ENCODE measurements around the gene PRLR. TPM values are rescaled to one million over a fixed set of nuclear protein-coding genes. Genes with fewer than 3 reads are reported as not detected.

Gene PRLR
- total RNA-seq, 2 experiments from 2014 or later, result not detected

- Mint-ChIP-seq H3K27ac (no peak overlapping the region), H3K9me3 (ENCODE audit: insufficient read depth) (no peaks in the 10 kb centered on the region), H3K27me3 (ENCODE audit: low read depth) (peaks cover 2% of the 10 kb centered on the region), H3K4me1 (ENCODE audit: low read depth) (no peaks in the 10 kb centered on the region), H3K4me3 (no peak overlapping the region), H3K36me3 (ENCODE audit: low read depth) (no peaks in the 10 kb centered on the region)
- DNase-seq (no peak), ATAC-seq (no peak)
- CTCF ChIA-PET, result no interaction called here
- POLR2A ChIA-PET, result no interaction called here
Observed at GRCh38 chr5:35162848-35163709, 67.2 kb downstream of the PRLR start.

DNA sequence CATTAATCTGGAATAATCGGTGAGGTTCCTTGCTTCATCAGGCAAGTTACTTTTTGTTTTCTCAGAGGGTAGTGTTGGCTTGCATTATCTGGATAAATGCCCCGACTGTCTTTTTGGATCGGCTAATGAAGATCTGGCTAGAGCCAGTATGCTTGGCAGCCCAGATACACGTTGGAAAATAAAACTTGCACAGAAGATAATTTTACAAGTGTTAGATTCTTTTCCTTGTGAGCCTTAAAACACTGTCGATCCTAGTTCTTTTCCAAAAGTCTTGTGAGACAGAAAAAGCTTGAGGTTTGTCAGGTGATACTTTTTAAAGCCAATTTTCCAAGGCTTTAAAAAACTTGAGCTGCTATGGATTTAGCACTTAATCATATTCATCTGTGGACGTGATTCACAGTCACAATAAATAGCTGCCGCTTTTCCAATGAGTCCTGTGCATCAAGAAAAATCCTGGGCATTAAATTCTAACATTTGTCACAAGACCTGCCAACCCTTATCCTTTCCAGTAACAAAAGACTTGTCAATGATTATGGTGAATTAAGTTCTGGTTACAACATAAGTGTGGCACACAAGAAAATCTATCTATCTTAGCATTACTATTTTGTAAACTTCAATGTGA, 68.5 kb downstream of the PRLR start:
- Mint-ChIP-seq H3K9me3 (ENCODE audit: insufficient read depth) (no peaks in the 10 kb centered on the region), H3K36me3 (ENCODE audit: low read depth) (no peaks in the 10 kb centered on the region), H3K4me1 (ENCODE audit: low read depth) (no peaks in the 10 kb centered on the region), H3K27me3 (ENCODE audit: low read depth) (peaks cover 2% of the 10 kb centered on the region), H3K27ac (no peak overlapping the region), H3K4me3 (no peak overlapping the region)
- ATAC-seq (no peak), DNase-seq (no peak)
- CTCF ChIA-PET, result no interaction called here
- POLR2A ChIA-PET, result no interaction called here

- ChIA-PET POLR2A (no interaction called here), CTCF (no interaction called here)
- Mint-ChIP-seq H3K27me3 (ENCODE audit: low read depth) (peaks cover 2% of the 10 kb centered on the region), H3K4me1 (ENCODE audit: low read depth) (no peaks in the 10 kb centered on the region), H3K27ac (no peak overlapping the region), H3K4me3 (no peak overlapping the region), H3K36me3 (ENCODE audit: low read depth) (no peaks in the 10 kb centered on the region), H3K9me3 (ENCODE audit: insufficient read depth) (no peaks in the 10 kb centered on the region)
- ATAC-seq, result no peak
- DNase-seq, result no peak
Observed at GRCh38 chr5:35160486-35161116, 69.7 kb downstream of the PRLR start.

DNA sequence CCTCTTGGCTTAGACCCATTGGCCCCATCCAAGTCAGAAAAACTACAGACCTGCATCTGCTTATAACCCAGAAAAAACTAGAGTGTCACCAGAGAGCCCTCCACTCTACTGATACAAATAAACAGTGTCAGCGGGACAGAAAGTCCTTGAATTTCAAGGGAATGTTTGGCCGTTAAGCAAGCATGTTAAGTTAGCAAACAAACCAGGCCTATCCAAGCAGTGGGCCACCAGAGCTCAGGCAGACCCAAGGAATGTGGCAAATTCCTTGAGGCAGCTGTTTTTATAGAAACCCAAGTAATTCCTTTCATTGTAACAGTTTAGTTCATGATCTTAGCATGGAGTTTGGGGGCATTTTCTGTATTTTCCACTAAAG, 70.9 kb downstream of the PRLR start:
- ChIA-PET POLR2A (no interaction called here), CTCF (no interaction called here)
- Mint-ChIP-seq H3K9me3 (ENCODE audit: insufficient read depth) (no peaks in the 10 kb centered on the region), H3K27me3 (ENCODE audit: low read depth) (no peaks in the 10 kb centered on the region), H3K27ac (no peak overlapping the region), H3K36me3 (ENCODE audit: low read depth) (no peaks in the 10 kb centered on the region), H3K4me1 (ENCODE audit: low read depth) (no peaks in the 10 kb centered on the region), H3K4me3 (no peak overlapping the region)
- no peak for ATAC-seq
- no peak for DNase-seq

GRCh38 chr5:35158622-35159369, 71.5 kb downstream of the PRLR start:
- Mint-ChIP-seq H3K4me1 (ENCODE audit: low read depth) (no peaks in the 10 kb centered on the region), H3K27me3 (ENCODE audit: low read depth) (no peaks in the 10 kb centered on the region), H3K27ac (no peak overlapping the region), H3K36me3 (ENCODE audit: low read depth) (no peaks in the 10 kb centered on the region), H3K4me3 (no peak overlapping the region), H3K9me3 (ENCODE audit: insufficient read depth) (no peaks in the 10 kb centered on the region)
- ChIA-PET CTCF (no interaction called here), POLR2A (no interaction called here)
- DNase-seq (no peak), ATAC-seq (no peak)

DNA sequence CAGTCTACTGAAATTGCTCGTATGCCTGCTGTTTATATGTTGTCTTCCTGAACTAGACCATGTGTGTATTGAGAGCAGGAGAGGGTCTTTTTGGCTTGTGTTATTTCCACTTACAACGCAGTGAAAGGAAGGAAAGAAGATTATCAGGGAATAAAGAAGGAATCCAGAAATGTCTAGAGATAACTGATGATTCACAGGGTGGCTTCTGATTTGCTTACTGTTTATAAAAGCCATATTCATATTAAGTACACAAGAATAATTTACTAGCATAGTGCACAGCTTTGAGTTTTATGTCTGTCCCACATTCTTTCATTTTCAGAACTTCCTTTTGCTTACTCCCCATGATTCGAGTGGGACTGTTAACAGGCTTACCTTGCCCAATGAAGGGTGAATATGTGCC, 72.1 kb downstream of the PRLR start:
- H3K27ac Mint-ChIP-seq, result no peak overlapping the region
- H3K9me3 Mint-ChIP-seq (ENCODE audit: insufficient read depth), result no peaks in the 10 kb centered on the region
- ATAC-seq (no peak), DNase-seq (no peak)
- no peaks in the 10 kb centered on the region for H3K36me3 Mint-ChIP-seq (ENCODE audit: low read depth)
- POLR2A ChIA-PET, result no interaction called here
- H3K27me3 Mint-ChIP-seq (ENCODE audit: low read depth), result no peaks in the 10 kb centered on the region
- H3K4me1 Mint-ChIP-seq (ENCODE audit: low read depth), result no peaks in the 10 kb centered on the region
- CTCF ChIA-PET, result no interaction called here
- H3K4me3 Mint-ChIP-seq, result no peak overlapping the region

GRCh38 chr5:35153375-35153932, 76.8 kb downstream of the PRLR start:
- Mint-ChIP-seq H3K4me1 (ENCODE audit: low read depth) (no peaks in the 10 kb centered on the region), H3K9me3 (ENCODE audit: insufficient read depth) (no peaks in the 10 kb centered on the region), H3K27me3 (ENCODE audit: low read depth) (no peaks in the 10 kb centered on the region), H3K36me3 (ENCODE audit: low read depth) (no peaks in the 10 kb centered on the region), H3K4me3 (no peak overlapping the region), H3K27ac (no peak overlapping the region)
- ChIA-PET POLR2A (no interaction called here), CTCF (no interaction called here)
- ATAC-seq, result no peak
- no peak for DNase-seq

GRCh38 chr5:35152733-35153132, 77.6 kb downstream of the PRLR start:
- Mint-ChIP-seq H3K4me1 (ENCODE audit: low read depth) (no peaks in the 10 kb centered on the region), H3K27ac (no peak overlapping the region), H3K4me3 (no peak overlapping the region), H3K9me3 (ENCODE audit: insufficient read depth) (no peaks in the 10 kb centered on the region), H3K27me3 (ENCODE audit: low read depth) (peaks cover 3% of the 10 kb centered on the region), H3K36me3 (ENCODE audit: low read depth) (no peaks in the 10 kb centered on the region)
- ATAC-seq, result no peak
- ChIA-PET POLR2A (no interaction called here), CTCF (no interaction called here)
- DNase-seq, result no peak

- no peaks in the 10 kb centered on the region for H3K4me1 Mint-ChIP-seq (ENCODE audit: low read depth)
- no peaks in the 10 kb centered on the region for H3K36me3 Mint-ChIP-seq (ENCODE audit: low read depth)
- H3K27ac Mint-ChIP-seq, result no peak overlapping the region
- no peak for ATAC-seq
- no peaks in the 10 kb centered on the region for H3K9me3 Mint-ChIP-seq (ENCODE audit: insufficient read depth)
- ChIA-PET POLR2A (interaction anchor here (0.9 kb wide), 1 partner anchor 18 kb away, joined by 3 read pairs; no protein-coding TSS in a partner anchor), CTCF (no interaction called here)
- DNase-seq, result no peak
- no peak overlapping the region for H3K4me3 Mint-ChIP-seq
- peaks cover 3% of the 10 kb centered on the region for H3K27me3 Mint-ChIP-seq (ENCODE audit: low read depth)
Observed at GRCh38 chr5:35151146-35151920, 79.0 kb downstream of the PRLR start.

GRCh38 chr5:35149041-35149440, 81.2 kb downstream of the PRLR start:
- ChIA-PET POLR2A (no interaction called here), CTCF (no interaction called here)
- no peak overlapping the region for H3K27ac Mint-ChIP-seq
- DNase-seq (no peak), ATAC-seq (no peak)
- H3K27me3 Mint-ChIP-seq (ENCODE audit: low read depth), result peaks cover 5% of the 10 kb centered on the region
- H3K4me3 Mint-ChIP-seq, result no peak overlapping the region
- no peaks in the 10 kb centered on the region for H3K4me1 Mint-ChIP-seq (ENCODE audit: low read depth)
- no peaks in the 10 kb centered on the region for H3K9me3 Mint-ChIP-seq (ENCODE audit: insufficient read depth)
- no peaks in the 10 kb centered on the region for H3K36me3 Mint-ChIP-seq (ENCODE audit: low read depth)

- Mint-ChIP-seq H3K9me3 (ENCODE audit: insufficient read depth) (no peaks in the 10 kb centered on the region), H3K4me1 (ENCODE audit: low read depth) (no peaks in the 10 kb centered on the region), H3K36me3 (ENCODE audit: low read depth) (no peaks in the 10 kb centered on the region), H3K4me3 (no peak overlapping the region), H3K27ac (no peak overlapping the region), H3K27me3 (ENCODE audit: low read depth) (peaks cover 13% of the 10 kb centered on the region)
- no peak for DNase-seq
- no peak for ATAC-seq
- CTCF ChIA-PET, result no interaction called here
- POLR2A ChIA-PET, result no interaction called here
Observed at GRCh38 chr5:35146406-35146805, 83.9 kb downstream of the PRLR start.
